K562 (cell line): Measurements from ENCODE around the gene TRIM24. TPM values are rescaled to one million over a fixed set of nuclear protein-coding genes. Genes with fewer than 3 reads are reported as not detected.

Experiments
- ATAC-seq: fragments of 200-7000 bp; cut with Tn5 transposase; 3 replicates; pipeline ENCODE4 v1.9.1; 2020; ENCODE audit warnings: moderate library complexity
- BruUV-seq: library from RNA; stranded (reverse); fragments of 400-500 nt; replicated peaks from 2 replicates; lab custom pipeline; 2021; lab: Mats Ljungman, UMichigan
- CTCF ChIA-PET: fragments of 300-600 bp; formaldehyde crosslinking; extraction: SDS; loops from one replicate; lab custom pipeline; 2021; ENCODE audit warnings: low intra/inter-chr PET ratio; lab: Yijun Ruan, JAX
- POLR2A ChIA-PET: fragments of 300-600, 350-650 bp; sonication (Branson Sonifier 250); formaldehyde crosslinking; extraction: SDS; loops from one replicate; lab custom pipeline; 2021; ENCODE audit warnings: antibody characterized with exemption, inconsistent platforms; lab: Yijun Ruan, JAX
- DNase-seq, 4 experiments: peaks; one replicate each; pipeline versions ENCODE4 v3.0.0 to v3.0.0-alpha.2; 2011 to 2018; ENCODE audit warnings: low spot score in 3 of 4, mixed read lengths in 3 of 4; ENCODE audit errors: extremely low read depth in 1 of 4
- FAIRE-seq: peaks from 2 replicates; lab custom pipeline; 2011; peaks lifted over from hg19 to GRCh38; lab: Jason Lieb, UNC
- H2AFZ ChIP-seq: 2 replicates; pipeline ENCODE4 v1.6.0; 2011; ENCODE audit warnings: low read depth, low read length, control low read depth, inconsistent platforms
- H3K27ac ChIP-seq: fragments of 200-600 bp; 3 replicates; pipeline ENCODE4 v1.8.0; 2011; ENCODE audit warnings: low read depth, mild to moderate bottlenecking, control low read depth, inconsistent platforms, low read length, moderate library complexity, mixed read lengths; ENCODE audit errors: extremely low read depth
- H3K27me3 ChIP-seq, 2 experiments: fragments of 300-600 bp in 1 of 2; 2 replicates in 1 of 2; 3 replicates in 1 of 2; pipeline versions ENCODE4 v1.6.0 to v1.8.0; 2011; ENCODE audit warnings: inconsistent platforms in 2 of 2, low read length in 2 of 2, mild to moderate bottlenecking in 1 of 2, mixed read lengths in 1 of 2, moderate library complexity in 1 of 2; ENCODE audit not compliant: control insufficient read depth in 2 of 2, insufficient read depth in 2 of 2
- H3K36me3 ChIP-seq: fragments of 300-600 bp; 3 replicates; pipeline ENCODE4 v1.8.0; 2011; ENCODE audit warnings: mild to moderate bottlenecking, low read length, inconsistent platforms; ENCODE audit not compliant: control insufficient read depth, insufficient read depth
- H3K4me1 ChIP-seq, 2 experiments: fragments of 200-600 bp in 1 of 2; replicated peaks in 1 of 2; 2 replicates in 1 of 2; 3 replicates in 1 of 2; pipeline versions ENCODE4 v1.5.1 to v1.8.0; 2011; ENCODE audit warnings: inconsistent platforms in 2 of 2, low read length in 2 of 2, mild to moderate bottlenecking in 1 of 2, mixed read lengths in 1 of 2, moderate library complexity in 1 of 2; ENCODE audit not compliant: control insufficient read depth in 2 of 2, insufficient read depth in 2 of 2
- H3K4me2 ChIP-seq: 2 replicates; pipeline ENCODE4 v1.6.1; 2011; ENCODE audit warnings: low read length, control low read depth, inconsistent platforms, mixed read lengths; ENCODE audit not compliant: insufficient read depth
- H3K4me3 ChIP-seq: fragments of 200-600 bp; sonication (generic), shearing (Covaris generic); 2 replicates; pipeline ENCODE4 v1.5.1; 2016; ENCODE audit warnings: control low read depth, inconsistent platforms
- H3K79me2 ChIP-seq: fragments of 200-600 bp; 3 replicates; pipeline ENCODE4 v1.8.0; 2011; ENCODE audit warnings: low read length, inconsistent platforms; ENCODE audit not compliant: control insufficient read depth, insufficient read depth
- H3K9ac ChIP-seq, 2 experiments: 2 replicates each; pipeline versions ENCODE4 v1.6.0 to v1.6.1; 2011; ENCODE audit warnings: low read depth in 2 of 2, low read length in 2 of 2, control low read depth in 1 of 2, inconsistent platforms in 1 of 2, mild to moderate bottlenecking in 1 of 2, mixed read lengths in 1 of 2; ENCODE audit not compliant: insufficient read depth in 1 of 2
- H3K9me1 ChIP-seq: one replicate; pipeline ENCODE4 v1.6.0; 2011; ENCODE audit warnings: inconsistent platforms, mild to moderate bottlenecking, low read length, moderate library complexity; ENCODE audit not compliant: control insufficient read depth, insufficient read depth
- H3K9me3 ChIP-seq: replicated peaks from 2 replicates; pipeline ENCODE4 v1.5.1; 2011; ENCODE audit warnings: low read depth, low read length, inconsistent platforms; ENCODE audit not compliant: control insufficient read depth, insufficient read depth
- H4K20me1 ChIP-seq: replicated peaks from 2 replicates; pipeline ENCODE4 v1.6.1; 2011; ENCODE audit warnings: low read length, inconsistent platforms, mixed read lengths; ENCODE audit not compliant: control insufficient read depth, insufficient read depth
- CHCHD3 ChIP-seq: fragments of 250-450 bp; sonication (Bioruptor Pico); IDR thresholded peaks from 2 replicates; pipeline ENCODE4 v2.1.2; 2022; ENCODE audit warnings: mild to moderate bottlenecking
- GABPB1 ChIP-seq: sonication (generic); formaldehyde crosslinking; IDR thresholded peaks from 2 replicates; pipeline ENCODE4 v1.8.0; 2022; ENCODE audit warnings: mild to moderate bottlenecking, missing genetic modification reagents
- ILF3 ChIP-seq: fragments of 450-650 bp; IDR thresholded peaks from 2 replicates; pipeline ENCODE4 v1.6.1; 2018; ENCODE audit warnings: antibody characterized with exemption, mild to moderate bottlenecking, moderate library complexity, borderline replicate concordance
- LCOR ChIP-seq: sonication (generic); formaldehyde crosslinking; IDR thresholded peaks from 2 replicates; pipeline ENCODE4 v1.8.0; 2022; ENCODE audit warnings: mild to moderate bottlenecking, missing genetic modification reagents
- NCOR1 ChIP-seq: fragments of 450-650 bp; IDR thresholded peaks from 2 replicates; pipeline ENCODE4 v1.6.1; 2016; ENCODE audit warnings: mild to moderate bottlenecking, moderate library complexity
- OTX1 ChIP-seq: fragments of 450-650 bp; formaldehyde crosslinking; IDR thresholded peaks from 2 replicates; pipeline ENCODE4 v1.4.0; 2022; ENCODE audit warnings: mild to moderate bottlenecking
- SRSF3 ChIP-seq: fragments of 200-400 bp; formaldehyde crosslinking; IDR thresholded peaks from 2 replicates; pipeline ENCODE4 v1.6.1; 2016; ENCODE audit warnings: mild to moderate bottlenecking, low read length, moderate library complexity; ENCODE audit not compliant: insufficient read depth
- ZNF354B ChIP-seq: fragments of 250-450 bp; sonication (Bioruptor Pico); IDR thresholded peaks from 2 replicates; pipeline ENCODE4 v1.4.0; 2020
- WGBS: fragments of 100-300 bp; shearing (Covaris generic); methylation state at CpG from one replicate; pipeline ENCODE4 v1.1.6; 2016; ENCODE audit warnings: low coverage, mixed read lengths; ENCODE audit not compliant: insufficient coverage; ENCODE audit errors: missing lambda C conversion rate; 5-methylcytosine and 5-hydroxymethylcytosine counted together
- in situ Hi-C: fragments of 300-500 bp; cut with MboI; formaldehyde crosslinking; loops from 4 replicates; pipeline ENCODE4 v1.15.0; 2018; ENCODE audit warnings: inconsistent platforms, mixed read lengths
- intact Hi-C: fragments of 100-400 bp; cut with micrococcal nuclease; formaldehyde crosslinking; loops from 2 replicates; pipeline ENCODE4 v1.14.2; 2022
- polyA plus RNA-seq, 8 experiments: library from polyadenylated mRNA; depleted of rRNA in 4 of 8; stranded (reverse) in 5 of 8; unstranded in 3 of 8; fragments of >200 nt; fragmentation: Nextera tagmentation in 2 of 8; fragmentation: Illumina TruSeq in 1 of 8; extraction: Ambion mirVana in 2 of 8; extraction: Trizol in 1 of 8; gene quantifications; 2 replicates each; pipeline versions ENCODE4 v1.2.1 to v1.2.3, GENCODE V29; 2011 to 2014; ENCODE audit warnings: inconsistent platforms in 1 of 8, missing spikeins in 1 of 8
- total RNA-seq, 7 experiments: library from RNA; depleted of rRNA in 6 of 7; stranded (reverse); fragments of >200 nt in 6 of 7; fragmentation: Illumina TruSeq in 2 of 7; extraction: Trizol in 2 of 7; gene quantifications; 2 replicates each; pipeline versions ENCODE4 v1.2.1 to v1.2.3, GENCODE V29; 2011 to 2021; ENCODE audit warnings: low replicate concordance in 1 of 7
- TF ChIP-seq, protein P1 (sequence below): fragments of 450-650 bp; formaldehyde crosslinking; IDR thresholded peaks from 2 replicates; pipeline ENCODE4 v1.4.0; 2020; ENCODE audit warnings: mild to moderate bottlenecking, moderate library complexity
- TF ChIP-seq, protein P2 (sequence below): fragments of 200-800 bp; sonication (Bioruptor generic); IDR thresholded peaks from 2 replicates; pipeline ENCODE4 v1.6.1; 2017; ENCODE audit warnings: missing genetic modification characterization, missing compliant biosample characterization
- TF ChIP-seq, protein P3 (sequence below), 3 experiments: IDR thresholded peaks in 2 of 3; conservative IDR thresholded peaks in 1 of 3; 2 replicates each; pipeline ENCODE4 v1.5.1; 2011 to 2012; ENCODE audit warnings: low read length in 3 of 3, mild to moderate bottlenecking in 3 of 3, control low read depth in 2 of 3, improper control_type of control experiment in 1 of 3, inconsistent platforms in 1 of 3, low read depth in 1 of 3, mixed read lengths in 1 of 3, moderate library complexity in 1 of 3; ENCODE audit not compliant: insufficient read depth in 2 of 3

The TRIM24 gene
- total and polyA plus RNA-seq, 9 of the 15 experiments (the other 6 are each of a cell fraction or from before 2014, with no cell fraction given): 13.4 to 74.0 (median 41.7) TPM

DNA sequence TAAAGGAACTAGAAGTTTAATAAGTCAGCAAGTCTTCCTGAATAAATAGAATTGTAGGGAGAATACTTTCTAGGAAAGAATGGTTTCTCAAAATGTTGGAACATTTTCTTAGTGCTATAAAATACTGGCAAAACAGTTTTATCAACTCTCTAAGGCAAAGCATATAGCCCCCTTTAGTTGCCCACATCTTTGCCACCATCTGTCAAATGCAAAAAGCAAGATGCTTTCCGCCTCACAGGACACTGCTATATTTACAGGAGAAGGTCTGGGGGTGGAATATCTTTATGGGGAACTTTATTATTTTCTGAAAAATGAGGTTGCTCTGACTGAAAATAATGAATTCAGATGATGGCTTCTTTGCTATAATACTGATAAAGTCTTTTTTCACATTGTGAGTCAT lies 162.8 kb downstream of the TRIM24 start:
- H3K27me3 ChIP-seq: peaks cover 4 to 22% of the 10 kb centered on the region in 2 experiments; a peak in 4 of 5 replicates
- intact Hi-C loops: no loop called here
- CTCF ChIA-PET: no interaction called here

More for the DNA sequence above, 162.8 kb downstream of the TRIM24 start:
- DNase-seq (no peak), ATAC-seq (no peak), FAIRE-seq (no peak)
- Histone ChIP-seq H3K9me3 (no peaks in the 10 kb centered on the region), H4K20me1 (no peaks in the 10 kb centered on the region), H3K27ac (no peak overlapping the region), H3K9me1 (no peaks in the 10 kb centered on the region), H3K9ac (no peak overlapping the region), H3K4me3 (no peak overlapping the region), H3K4me1 (no peaks in the 10 kb centered on the region; a peak in 3 of 5 replicates), H3K36me3 (no peaks in the 10 kb centered on the region), H3K4me2 (no peak overlapping the region), H2AFZ (no peak overlapping the region), H3K79me2 (no peaks in the 10 kb centered on the region)
- in situ Hi-C loops: no loop called here
- no TSS peak for BruUV-seq
- POLR2A ChIA-PET: no interaction called here
- TF ChIP-seq, protein P1, sequence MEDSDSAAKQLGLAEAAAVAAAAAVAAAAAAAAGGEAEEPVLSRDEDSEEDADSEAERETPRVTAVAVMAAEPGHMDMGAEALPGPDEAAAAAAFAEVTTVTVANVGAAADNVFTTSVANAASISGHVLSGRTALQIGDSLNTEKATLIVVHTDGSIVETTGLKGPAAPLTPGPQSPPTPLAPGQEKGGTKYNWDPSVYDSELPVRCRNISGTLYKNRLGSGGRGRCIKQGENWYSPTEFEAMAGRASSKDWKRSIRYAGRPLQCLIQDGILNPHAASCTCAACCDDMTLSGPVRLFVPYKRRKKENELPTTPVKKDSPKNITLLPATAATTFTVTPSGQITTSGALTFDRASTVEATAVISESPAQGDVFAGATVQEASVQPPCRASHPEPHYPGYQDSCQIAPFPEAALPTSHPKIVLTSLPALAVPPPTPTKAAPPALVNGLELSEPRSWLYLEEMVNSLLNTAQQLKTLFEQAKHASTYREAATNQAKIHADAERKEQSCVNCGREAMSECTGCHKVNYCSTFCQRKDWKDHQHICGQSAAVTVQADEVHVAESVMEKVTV (CRISPR knock-in tag): no peak
- TF ChIP-seq, protein P2, sequence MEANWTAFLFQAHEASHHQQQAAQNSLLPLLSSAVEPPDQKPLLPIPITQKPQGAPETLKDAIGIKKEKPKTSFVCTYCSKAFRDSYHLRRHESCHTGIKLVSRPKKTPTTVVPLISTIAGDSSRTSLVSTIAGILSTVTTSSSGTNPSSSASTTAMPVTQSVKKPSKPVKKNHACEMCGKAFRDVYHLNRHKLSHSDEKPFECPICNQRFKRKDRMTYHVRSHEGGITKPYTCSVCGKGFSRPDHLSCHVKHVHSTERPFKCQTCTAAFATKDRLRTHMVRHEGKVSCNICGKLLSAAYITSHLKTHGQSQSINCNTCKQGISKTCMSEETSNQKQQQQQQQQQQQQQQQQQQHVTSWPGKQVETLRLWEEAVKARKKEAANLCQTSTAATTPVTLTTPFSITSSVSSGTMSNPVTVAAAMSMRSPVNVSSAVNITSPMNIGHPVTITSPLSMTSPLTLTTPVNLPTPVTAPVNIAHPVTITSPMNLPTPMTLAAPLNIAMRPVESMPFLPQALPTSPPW (CRISPR knock-in tag): no peak
- no peak for TF ChIP-seq SRSF3
- no peak for TF ChIP-seq LCOR (CRISPR knock-in tag)
- no peak for TF ChIP-seq ZNF354B (CRISPR knock-in tag)
- no peak for TF ChIP-seq ILF3
- TF ChIP-seq, protein P3, sequence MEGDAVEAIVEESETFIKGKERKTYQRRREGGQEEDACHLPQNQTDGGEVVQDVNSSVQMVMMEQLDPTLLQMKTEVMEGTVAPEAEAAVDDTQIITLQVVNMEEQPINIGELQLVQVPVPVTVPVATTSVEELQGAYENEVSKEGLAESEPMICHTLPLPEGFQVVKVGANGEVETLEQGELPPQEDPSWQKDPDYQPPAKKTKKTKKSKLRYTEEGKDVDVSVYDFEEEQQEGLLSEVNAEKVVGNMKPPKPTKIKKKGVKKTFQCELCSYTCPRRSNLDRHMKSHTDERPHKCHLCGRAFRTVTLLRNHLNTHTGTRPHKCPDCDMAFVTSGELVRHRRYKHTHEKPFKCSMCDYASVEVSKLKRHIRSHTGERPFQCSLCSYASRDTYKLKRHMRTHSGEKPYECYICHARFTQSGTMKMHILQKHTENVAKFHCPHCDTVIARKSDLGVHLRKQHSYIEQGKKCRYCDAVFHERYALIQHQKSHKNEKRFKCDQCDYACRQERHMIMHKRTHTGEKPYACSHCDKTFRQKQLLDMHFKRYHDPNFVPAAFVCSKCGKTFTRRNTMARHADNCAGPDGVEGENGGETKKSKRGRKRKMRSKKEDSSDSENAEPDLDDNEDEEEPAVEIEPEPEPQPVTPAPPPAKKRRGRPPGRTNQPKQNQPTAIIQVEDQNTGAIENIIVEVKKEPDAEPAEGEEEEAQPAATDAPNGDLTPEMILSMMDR (IDR thresholded peaks at IDR 0.05 in 2 of 3, conservative IDR thresholded peaks at IDR 0.05 in 1 of 3; ENCODE audit: insufficient read depth in 2 of 3, low read depth in 1 of 3, low read length in 3 of 3): no peak
- no peak for TF ChIP-seq OTX1 (CRISPR knock-in tag)
- no peak for TF ChIP-seq NCOR1
- TF ChIP-seq CHCHD3: no peak
- TF ChIP-seq GABPB1 (CRISPR knock-in tag): no peak
- WGBS: 5% methylated on average over 1 of the region's 1 CpG
